ENCODE results near the gene STRIP1.
"Not testable (repeated sequence)": the region's sequence is repeated elsewhere in the genome, so short reads cannot be mapped to it uniquely, and the experiment has no call there.

The STRIP1 gene

GRCh38 chr1:110011527-110012041, 22.8 kb upstream of the STRIP1 start:
- no CpG with 5 or more reads among the region's 2 CpGs for WGBS (ENCODE audit: insufficient coverage, insufficient read length)
- no peaks in the 10 kb centered on the region for H3K27me3 ChIP-seq (ENCODE audit: control insufficient read depth, insufficient read depth, low read length)
- H3K36me3 ChIP-seq (ENCODE audit: control insufficient read depth, insufficient read depth, low read length): peaks cover 14% of the 10 kb centered on the region; the same call in 1 of the 2 replicates
- H3K4me1 ChIP-seq (ENCODE audit: control insufficient read depth, insufficient read depth, low read length): peaks cover 3% of the 10 kb centered on the region; the same call in 1 of the 2 replicates
- no peaks in the 10 kb centered on the region for H3K9me3 ChIP-seq (ENCODE audit: control insufficient read depth, insufficient read depth, low read length)
- H3K27ac ChIP-seq (ENCODE audit: low read length): no peak overlapping the region
- H3K4me3 ChIP-seq (ENCODE audit: low read length): no peak overlapping the region
- DNase-seq (ENCODE audit: low read depth, low spot score): no peak

GRCh38 chr1:110012100-110012780, 22.2 kb upstream of the STRIP1 start:
- H3K27ac ChIP-seq (ENCODE audit: low read length): no peak overlapping the region
- WGBS (ENCODE audit: insufficient coverage, insufficient read length): no CpG with 5 or more reads among the region's 6 CpGs

DNA sequence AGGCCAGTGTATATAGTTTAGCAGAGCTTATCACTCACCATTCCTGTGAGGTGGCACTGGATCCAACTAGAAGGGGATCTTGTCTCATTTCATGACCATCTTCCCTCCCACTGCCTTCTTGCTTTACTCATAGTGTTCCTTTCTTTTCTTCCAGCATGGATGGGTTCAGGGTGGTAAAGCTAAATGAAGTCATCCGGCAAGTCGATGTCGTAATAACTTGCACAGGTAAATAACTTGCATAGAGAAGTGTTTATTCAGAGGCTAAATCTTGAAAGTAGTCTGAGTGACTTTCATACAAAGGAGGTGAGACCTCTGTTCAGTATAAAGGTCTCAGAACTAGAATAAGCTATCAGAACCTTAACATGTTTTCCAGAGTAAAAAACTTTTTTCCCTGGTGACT, 16.6 kb upstream of the STRIP1 start:
- no CpG with 5 or more reads among the region's 3 CpGs for WGBS (ENCODE audit: insufficient coverage, insufficient read length)
- no peaks in the 10 kb centered on the region for H3K4me1 ChIP-seq (ENCODE audit: control insufficient read depth, insufficient read depth, low read length)
- no peak overlapping the region for H3K27ac ChIP-seq (ENCODE audit: low read length)
- no peak overlapping the region for H3K4me3 ChIP-seq (ENCODE audit: low read length)
- DNase-seq (ENCODE audit: low read depth, low spot score): no peak
- H3K9me3 ChIP-seq (ENCODE audit: control insufficient read depth, insufficient read depth, low read length): no peaks in the 10 kb centered on the region
- H3K36me3 ChIP-seq (ENCODE audit: control insufficient read depth, insufficient read depth, low read length): peaks cover 30% of the 10 kb centered on the region; the same call in 1 of the 2 replicates
- 0 out of 2 replicates have a peak, but pooled peaks cover 2% of the 10 kb centered on the region for H3K27me3 ChIP-seq (ENCODE audit: control insufficient read depth, insufficient read depth, low read length)

More at GRCh38 chr1:110012100-110012780, 22.2 kb upstream of the STRIP1 start:
- no peak for DNase-seq (ENCODE audit: low read depth, low spot score)
- H3K4me3 ChIP-seq (ENCODE audit: low read length): no peak overlapping the region
- 0 out of 2 replicates have a peak, but pooled peaks cover 2% of the 10 kb centered on the region for H3K27me3 ChIP-seq (ENCODE audit: control insufficient read depth, insufficient read depth, low read length)
- H3K4me1 ChIP-seq (ENCODE audit: control insufficient read depth, insufficient read depth, low read length): 0 out of 2 replicates have a peak, but pooled peaks cover under 1% of the 10 kb centered on the region
- H3K9me3 ChIP-seq (ENCODE audit: control insufficient read depth, insufficient read depth, low read length): no peaks in the 10 kb centered on the region
- peaks cover 17% of the 10 kb centered on the region; the same call in 1 of the 2 replicates for H3K36me3 ChIP-seq (ENCODE audit: control insufficient read depth, insufficient read depth, low read length)

GRCh38 chr1:110018396-110018795, 16.0 kb upstream of the STRIP1 start:
- Histone ChIP-seq H3K9me3 (ENCODE audit: control insufficient read depth, insufficient read depth, low read length) (no peaks in the 10 kb centered on the region), H3K27me3 (ENCODE audit: control insufficient read depth, insufficient read depth, low read length) (0 out of 2 replicates have a peak, but pooled peaks cover 2% of the 10 kb centered on the region), H3K4me3 (ENCODE audit: low read length) (no peak overlapping the region), H3K27ac (ENCODE audit: low read length) (no peak overlapping the region), H3K4me1 (ENCODE audit: control insufficient read depth, insufficient read depth, low read length) (no peaks in the 10 kb centered on the region), H3K36me3 (ENCODE audit: control insufficient read depth, insufficient read depth, low read length) (peaks cover 30% of the 10 kb centered on the region; the same call in 1 of the 2 replicates)
- no peak for DNase-seq (ENCODE audit: low read depth, low spot score)
- no CpG with 5 or more reads among the region's 9 CpGs for WGBS (ENCODE audit: insufficient coverage, insufficient read length)

DNA sequence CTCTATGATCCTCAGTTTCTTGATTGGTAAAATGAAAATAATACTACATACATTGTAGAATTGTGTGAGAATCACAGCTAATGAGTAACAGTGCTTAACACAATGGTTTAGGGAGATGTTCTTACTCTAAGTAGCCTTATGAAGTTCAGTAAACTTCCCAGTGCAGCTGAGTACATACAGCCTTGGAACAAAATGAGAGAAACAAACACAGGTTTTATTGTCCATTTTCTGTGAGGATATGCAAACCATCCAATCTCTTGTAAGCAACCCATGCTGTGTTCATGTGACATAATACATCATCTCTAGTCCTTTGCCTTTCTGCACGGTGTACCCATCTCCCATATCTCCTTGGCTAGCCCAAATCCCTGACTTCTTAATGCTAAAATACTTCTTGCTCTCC, 14.7 kb upstream of the STRIP1 start:
- 0 out of 2 replicates have a peak, but pooled peaks cover 2% of the 10 kb centered on the region for H3K27me3 ChIP-seq (ENCODE audit: control insufficient read depth, insufficient read depth, low read length)
- no peak overlapping the region for H3K27ac ChIP-seq (ENCODE audit: low read length)
- DNase-seq (ENCODE audit: low read depth, low spot score): no peak
- H3K9me3 ChIP-seq (ENCODE audit: control insufficient read depth, insufficient read depth, low read length): no peaks in the 10 kb centered on the region
- peaks cover 27% of the 10 kb centered on the region; the same call in 1 of the 2 replicates for H3K36me3 ChIP-seq (ENCODE audit: control insufficient read depth, insufficient read depth, low read length)
- H3K4me1 ChIP-seq (ENCODE audit: control insufficient read depth, insufficient read depth, low read length): no peaks in the 10 kb centered on the region
- no CpG with 5 or more reads among the region's 1 CpG for WGBS (ENCODE audit: insufficient coverage, insufficient read length)
- no peak overlapping the region for H3K4me3 ChIP-seq (ENCODE audit: low read length)

- H3K36me3 ChIP-seq (ENCODE audit: control insufficient read depth, insufficient read depth, low read length): peaks cover 25% of the 10 kb centered on the region; the same call in 1 of the 2 replicates
- WGBS (ENCODE audit: insufficient coverage, insufficient read length): no CpG with 5 or more reads among the region's 3 CpGs
- no peak for DNase-seq (ENCODE audit: low read depth, low spot score)
Observed at GRCh38 chr1:110021285-110021684, 13.1 kb upstream of the STRIP1 start.

GRCh38 chr1:110024613-110025012, 9.8 kb upstream of the STRIP1 start:
- no peaks in the 10 kb centered on the region for H3K4me1 ChIP-seq (ENCODE audit: control insufficient read depth, insufficient read depth, low read length)
- H3K27ac ChIP-seq (ENCODE audit: low read length): no peak overlapping the region
- H3K27me3 ChIP-seq (ENCODE audit: control insufficient read depth, insufficient read depth, low read length): no peaks in the 10 kb centered on the region
- no peak for DNase-seq (ENCODE audit: low read depth, low spot score)
- WGBS (ENCODE audit: insufficient coverage, insufficient read length): no CpG with 5 or more reads among the region's 4 CpGs
- H3K9me3 ChIP-seq (ENCODE audit: control insufficient read depth, insufficient read depth, low read length): no peaks in the 10 kb centered on the region
- peaks cover 4% of the 10 kb centered on the region; the same call in 1 of the 2 replicates for H3K36me3 ChIP-seq (ENCODE audit: control insufficient read depth, insufficient read depth, low read length)
- H3K4me3 ChIP-seq (ENCODE audit: low read length): no peak overlapping the region

More at GRCh38 chr1:110021285-110021684, 13.1 kb upstream of the STRIP1 start:
- no peak overlapping the region for H3K27ac ChIP-seq (ENCODE audit: low read length)
- 0 out of 2 replicates have a peak, but pooled peaks cover 2% of the 10 kb centered on the region for H3K27me3 ChIP-seq (ENCODE audit: control insufficient read depth, insufficient read depth, low read length)
- H3K9me3 ChIP-seq (ENCODE audit: control insufficient read depth, insufficient read depth, low read length): no peaks in the 10 kb centered on the region
- H3K4me1 ChIP-seq (ENCODE audit: control insufficient read depth, insufficient read depth, low read length): no peaks in the 10 kb centered on the region
- no peak overlapping the region for H3K4me3 ChIP-seq (ENCODE audit: low read length)

DNA sequence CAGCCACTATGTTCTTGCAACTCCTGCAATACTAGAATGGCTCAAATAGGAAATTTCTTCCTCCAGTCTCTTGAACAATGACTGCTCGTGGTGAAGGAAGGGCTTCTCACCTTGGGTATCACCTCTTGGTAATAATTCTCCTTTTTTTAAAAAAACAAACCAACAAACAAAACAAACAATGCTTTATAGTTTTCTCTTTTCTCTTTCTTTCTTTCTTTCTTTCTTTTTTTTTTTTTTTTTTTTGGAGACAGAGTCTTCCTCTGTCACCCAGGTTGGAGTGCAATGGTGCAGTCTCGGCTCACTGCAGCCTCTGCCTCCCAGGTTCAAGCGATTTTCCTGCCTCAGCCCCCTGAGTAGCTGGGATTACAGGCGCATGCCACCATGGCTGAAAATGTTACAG, 3.7 kb upstream of the STRIP1 start:
- not testable (repeated sequence) for H3K9me3 ChIP-seq (ENCODE audit: control insufficient read depth, insufficient read depth, low read length); H3K4me1 ChIP-seq (ENCODE audit: control insufficient read depth, insufficient read depth, low read length); H3K36me3 ChIP-seq (ENCODE audit: control insufficient read depth, insufficient read depth, low read length); DNase-seq (ENCODE audit: low read depth, low spot score); H3K4me3 ChIP-seq (ENCODE audit: low read length); H3K27ac ChIP-seq (ENCODE audit: low read length); H3K27me3 ChIP-seq (ENCODE audit: control insufficient read depth, insufficient read depth, low read length)
- no CpG with 5 or more reads among the region's 4 CpGs for WGBS (ENCODE audit: insufficient coverage, insufficient read length)

GRCh38 chr1:110032327-110032726, 2.1 kb upstream of the STRIP1 start:
- no peak overlapping the region for H3K27ac ChIP-seq (ENCODE audit: low read length)
- DNase-seq (ENCODE audit: low read depth, low spot score): no peak
- no CpG with 5 or more reads among the region's 2 CpGs for WGBS (ENCODE audit: insufficient coverage, insufficient read length)
- no peaks in the 10 kb centered on the region; the same call in 1 of the 2 replicates for H3K4me1 ChIP-seq (ENCODE audit: control insufficient read depth, insufficient read depth, low read length)
- no peaks in the 10 kb centered on the region for H3K36me3 ChIP-seq (ENCODE audit: control insufficient read depth, insufficient read depth, low read length)
- no peaks in the 10 kb centered on the region for H3K27me3 ChIP-seq (ENCODE audit: control insufficient read depth, insufficient read depth, low read length)
- H3K4me3 ChIP-seq (ENCODE audit: low read length): no peak overlapping the region
- no peaks in the 10 kb centered on the region for H3K9me3 ChIP-seq (ENCODE audit: control insufficient read depth, insufficient read depth, low read length)

GRCh38 chr1:110033421-110033820, 1.0 kb upstream of the STRIP1 start:
- H3K36me3 ChIP-seq (ENCODE audit: control insufficient read depth, insufficient read depth, low read length): peaks cover 4% of the 10 kb centered on the region
- no CpG with 5 or more reads among the region's 5 CpGs for WGBS (ENCODE audit: insufficient coverage, insufficient read length)
- no peaks in the 10 kb centered on the region for H3K27me3 ChIP-seq (ENCODE audit: control insufficient read depth, insufficient read depth, low read length)
- H3K27ac ChIP-seq (ENCODE audit: low read length): no peak overlapping the region
- no peak for DNase-seq (ENCODE audit: low read depth, low spot score)
- H3K4me3 ChIP-seq (ENCODE audit: low read length): no peak overlapping the region
- no peaks in the 10 kb centered on the region; the same call in 1 of the 2 replicates for H3K4me1 ChIP-seq (ENCODE audit: control insufficient read depth, insufficient read depth, low read length)
- no peaks in the 10 kb centered on the region for H3K9me3 ChIP-seq (ENCODE audit: control insufficient read depth, insufficient read depth, low read length)
